ENCODE data around the gene CAPZA3. TPM values are rescaled to one million over a fixed set of nuclear protein-coding genes. Genes with fewer than 3 reads are reported as not detected.

The CAPZA3 gene
- total RNA-seq, 1 experiment from 2014 or later = not detected

DNA sequence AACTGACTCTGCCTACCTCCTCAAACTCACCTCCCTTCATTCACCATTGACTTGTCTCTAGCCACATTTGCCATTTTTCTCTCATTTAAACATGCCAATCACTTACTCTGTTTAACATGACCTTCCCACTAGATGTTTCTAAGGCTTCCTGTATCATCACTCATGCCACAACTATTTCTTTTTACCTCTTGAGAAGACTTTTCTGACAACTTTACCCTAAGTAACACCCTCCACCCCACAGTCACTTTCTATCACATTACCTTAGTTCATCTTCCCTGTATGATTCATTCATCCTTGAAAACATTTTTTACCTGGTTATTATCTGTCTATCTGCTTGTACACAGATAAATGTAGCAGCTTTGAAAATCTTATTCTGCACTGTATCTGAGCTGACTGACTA, 19.5 kb upstream of the CAPZA3 start:
- Histone ChIP-seq H3K79me1 (ENCODE audit: insufficient read depth, low read depth, low read length, poor library complexity, severe bottlenecking) (no peaks in the 10 kb centered on the region), H2BK20ac (ENCODE audit: low read depth, low read length, poor library complexity, severe bottlenecking) (no peak overlapping the region), H2BK120ac (ENCODE audit: low read depth, low read length, poor library complexity, severe bottlenecking) (no peak overlapping the region)

More for the DNA sequence above, 19.5 kb upstream of the CAPZA3 start:
- Mint-ChIP-seq H3K9me3 (no peaks in the 10 kb centered on the region), H3K4me1 (peaks cover 0 to 3% of the 10 kb centered on the region in 2 experiments; a peak in 1 of 4 replicates), H3K27me3 (ENCODE audit: low read depth) (no peaks in the 10 kb centered on the region), H3K27ac (no peak overlapping the region), H3K4me3 (no peak overlapping the region), H3K36me3 (ENCODE audit: insufficient read depth in 1 of 3, low read depth in 3 of 3) (no peaks in the 10 kb centered on the region)
- H4K8ac ChIP-seq (replicated peaks; ENCODE audit: insufficient read length, low read depth, low read length) = no peak overlapping the region
- no peak for DNase-seq
- no peaks in the 10 kb centered on the region for H3K27me3 ChIP-seq (ENCODE audit: insufficient read depth, low read length)
- no peak overlapping the region for H2BK15ac ChIP-seq (ENCODE audit: low read depth, low read length)
- H2AK5ac ChIP-seq (ENCODE audit: insufficient read length, low read length) = no peak overlapping the region
- no peak overlapping the region for H3K4ac ChIP-seq (ENCODE audit: low read depth, low read length)
- no peak overlapping the region for H4K91ac ChIP-seq (ENCODE audit: insufficient read length, low read depth, low read length)
- no peak overlapping the region for H3K56ac ChIP-seq (ENCODE audit: insufficient read length, low read depth, low read length)
- H4K20me1 ChIP-seq (ENCODE audit: control insufficient read depth, insufficient read depth, insufficient read length) = no peaks in the 10 kb centered on the region
- no peaks in the 10 kb centered on the region for H3K79me2 ChIP-seq (ENCODE audit: insufficient read depth, low read length)
- H3K14ac ChIP-seq (ENCODE audit: insufficient read depth, low read length) = no peak overlapping the region
- no peak overlapping the region for H2BK5ac ChIP-seq (ENCODE audit: insufficient read length, low read length)
- H3K27ac ChIP-seq (ENCODE audit: insufficient read length, low read depth, low read length) = no peak overlapping the region
- H3K4me1 ChIP-seq (ENCODE audit: insufficient read depth, low read length) = no peaks in the 10 kb centered on the region
- H2AFZ ChIP-seq (ENCODE audit: low read length) = no peak overlapping the region
- H3K23ac ChIP-seq (ENCODE audit: insufficient read length, low read depth, low read length) = no peak overlapping the region
- no peaks in the 10 kb centered on the region for H3K23me2 ChIP-seq (ENCODE audit: insufficient read length, low read depth, low read length, poor library complexity, severe bottlenecking)
- H3K9ac ChIP-seq (ENCODE audit: extremely low read depth, insufficient read length, low read length) = no peak overlapping the region
- no peak overlapping the region for H3K18ac ChIP-seq (ENCODE audit: insufficient read length, low read depth, low read length)
- no peaks in the 10 kb centered on the region for H3K9me3 ChIP-seq (ENCODE audit: control insufficient read depth, low read depth, low read length)
- TF ChIP-seq, protein P1, sequence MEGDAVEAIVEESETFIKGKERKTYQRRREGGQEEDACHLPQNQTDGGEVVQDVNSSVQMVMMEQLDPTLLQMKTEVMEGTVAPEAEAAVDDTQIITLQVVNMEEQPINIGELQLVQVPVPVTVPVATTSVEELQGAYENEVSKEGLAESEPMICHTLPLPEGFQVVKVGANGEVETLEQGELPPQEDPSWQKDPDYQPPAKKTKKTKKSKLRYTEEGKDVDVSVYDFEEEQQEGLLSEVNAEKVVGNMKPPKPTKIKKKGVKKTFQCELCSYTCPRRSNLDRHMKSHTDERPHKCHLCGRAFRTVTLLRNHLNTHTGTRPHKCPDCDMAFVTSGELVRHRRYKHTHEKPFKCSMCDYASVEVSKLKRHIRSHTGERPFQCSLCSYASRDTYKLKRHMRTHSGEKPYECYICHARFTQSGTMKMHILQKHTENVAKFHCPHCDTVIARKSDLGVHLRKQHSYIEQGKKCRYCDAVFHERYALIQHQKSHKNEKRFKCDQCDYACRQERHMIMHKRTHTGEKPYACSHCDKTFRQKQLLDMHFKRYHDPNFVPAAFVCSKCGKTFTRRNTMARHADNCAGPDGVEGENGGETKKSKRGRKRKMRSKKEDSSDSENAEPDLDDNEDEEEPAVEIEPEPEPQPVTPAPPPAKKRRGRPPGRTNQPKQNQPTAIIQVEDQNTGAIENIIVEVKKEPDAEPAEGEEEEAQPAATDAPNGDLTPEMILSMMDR (conservative IDR thresholded peaks at IDR 0.05) = no peak
- no peak overlapping the region for H4K5ac ChIP-seq (ENCODE audit: insufficient read length, low read depth, low read length)
- H3K4me2 ChIP-seq (ENCODE audit: insufficient read depth, insufficient read length, low read length) = no peak overlapping the region
- no peak overlapping the region for H2BK12ac ChIP-seq (ENCODE audit: insufficient read length, low read depth, low read length)
- no peak overlapping the region for H3T11ph ChIP-seq (ENCODE audit: low read length)
